SU-DHL-6 (cell line): ENCODE data around the gene CLCN1.

Source experiments
- EZH2phosphoT487 ChIP-seq: fragments of 200-600 bp; sonication (generic), shearing (Covaris generic); conservative IDR thresholded peaks from 2 replicates; pipeline ENCODE4 v1.6.1; 2018; ENCODE audit warnings: mild to moderate bottlenecking, antibody characterized with exemption, low read length, moderate library complexity, mixed read lengths
- TF ChIP-seq, protein P1 (sequence below): fragments of 200-600 bp; sonication (generic); IDR thresholded peaks from one replicate; pipeline ENCODE4 v1.5.1; 2017; ENCODE audit warnings: antibody characterized with exemption, mild to moderate bottlenecking, low read length, moderate library complexity; ENCODE audit not compliant: insufficient read depth, poor library complexity, severe bottlenecking

- TF ChIP-seq, protein P1, sequence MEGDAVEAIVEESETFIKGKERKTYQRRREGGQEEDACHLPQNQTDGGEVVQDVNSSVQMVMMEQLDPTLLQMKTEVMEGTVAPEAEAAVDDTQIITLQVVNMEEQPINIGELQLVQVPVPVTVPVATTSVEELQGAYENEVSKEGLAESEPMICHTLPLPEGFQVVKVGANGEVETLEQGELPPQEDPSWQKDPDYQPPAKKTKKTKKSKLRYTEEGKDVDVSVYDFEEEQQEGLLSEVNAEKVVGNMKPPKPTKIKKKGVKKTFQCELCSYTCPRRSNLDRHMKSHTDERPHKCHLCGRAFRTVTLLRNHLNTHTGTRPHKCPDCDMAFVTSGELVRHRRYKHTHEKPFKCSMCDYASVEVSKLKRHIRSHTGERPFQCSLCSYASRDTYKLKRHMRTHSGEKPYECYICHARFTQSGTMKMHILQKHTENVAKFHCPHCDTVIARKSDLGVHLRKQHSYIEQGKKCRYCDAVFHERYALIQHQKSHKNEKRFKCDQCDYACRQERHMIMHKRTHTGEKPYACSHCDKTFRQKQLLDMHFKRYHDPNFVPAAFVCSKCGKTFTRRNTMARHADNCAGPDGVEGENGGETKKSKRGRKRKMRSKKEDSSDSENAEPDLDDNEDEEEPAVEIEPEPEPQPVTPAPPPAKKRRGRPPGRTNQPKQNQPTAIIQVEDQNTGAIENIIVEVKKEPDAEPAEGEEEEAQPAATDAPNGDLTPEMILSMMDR: no peak
- no peak for TF ChIP-seq EZH2phosphoT487
Measured at GRCh38 chr7:143384661-143385631, 69.0 kb downstream of the CLCN1 start.
